GM12864 (cell line): ENCODE data around the gene C1orf210.

Source experiments
- DNase-seq: peaks from one replicate; pipeline ENCODE4 v3.0.0-alpha.2; 2011; ENCODE audit warnings: low read depth
- H3K4me3 ChIP-seq: 2 replicates; pipeline ENCODE4 v1.5.1; 2011; ENCODE audit warnings: mild to moderate bottlenecking, low read depth, low read length, control low read depth
- CTCF ChIP-seq: IDR thresholded peaks from 2 replicates; pipeline ENCODE4 v1.5.1; 2011; ENCODE audit warnings: low read depth, mild to moderate bottlenecking, moderate library complexity, low read length, control low read depth, inconsistent platforms; ENCODE audit errors: missing control alignments

Gene C1orf210

DNA sequence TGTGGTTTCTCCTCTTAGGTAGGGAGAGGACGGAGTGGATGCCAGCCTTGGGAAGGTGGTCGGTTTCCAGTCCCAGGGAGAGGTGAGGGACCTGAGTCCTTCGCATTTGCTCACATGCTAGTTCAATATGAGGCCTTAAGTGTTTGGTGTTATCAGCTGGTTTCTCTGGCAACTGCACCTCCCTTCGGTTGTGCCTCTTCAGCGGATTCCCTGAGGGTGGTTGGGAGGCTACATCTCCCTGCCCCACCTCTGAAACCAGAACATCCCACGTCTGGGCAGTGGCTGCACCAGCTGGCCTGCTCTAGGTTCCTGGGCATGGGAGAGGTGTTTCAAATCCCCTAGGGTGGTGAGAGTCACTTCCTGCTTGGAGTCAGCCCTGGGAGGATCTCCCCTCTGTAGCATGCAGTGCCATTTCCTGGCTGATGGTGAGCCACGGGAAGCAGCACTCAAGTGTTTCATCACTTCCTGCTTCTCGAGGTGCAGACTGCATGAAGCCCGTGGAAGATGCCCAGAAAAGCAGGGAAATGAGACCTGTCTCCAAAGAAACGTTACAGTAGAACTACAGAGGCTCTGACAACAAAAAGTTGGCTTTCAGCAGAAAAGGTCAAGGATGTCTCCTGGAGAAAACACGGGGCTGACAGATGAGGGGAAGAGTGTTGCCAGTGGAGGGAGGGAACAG, 11.1 kb downstream of the C1orf210 start:
- no peak overlapping the region for H3K4me3 ChIP-seq
- no peak for TF ChIP-seq CTCF
- no peak for DNase-seq

DNA sequence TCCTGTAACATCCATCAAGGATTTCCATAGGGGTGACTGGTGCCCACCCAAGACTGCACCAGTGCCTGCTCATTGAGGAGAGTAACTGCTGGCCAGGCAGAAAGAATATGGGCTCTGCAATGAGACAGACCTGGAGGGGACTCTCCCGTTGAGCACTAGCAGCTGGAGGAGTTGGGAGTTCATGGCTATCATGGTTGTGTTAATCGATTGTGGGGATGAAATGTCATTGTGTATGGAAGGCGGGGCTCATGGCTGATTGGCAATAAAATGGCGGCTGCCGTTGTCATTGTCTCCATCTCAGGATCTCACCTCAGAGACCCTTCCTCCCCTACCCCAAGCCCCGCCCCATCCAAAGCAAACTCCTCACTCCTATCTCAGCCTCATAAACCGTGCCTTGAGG, 11.7 kb downstream of the C1orf210 start:
- H3K4me3 ChIP-seq: no peak overlapping the region
- no peak for TF ChIP-seq CTCF
- DNase-seq: no peak

GRCh38 chr1:43272576-43273571, 12.5 kb downstream of the C1orf210 start:
- no peak for TF ChIP-seq CTCF
- DNase-seq: no peak
- no peak overlapping the region for H3K4me3 ChIP-seq

DNA sequence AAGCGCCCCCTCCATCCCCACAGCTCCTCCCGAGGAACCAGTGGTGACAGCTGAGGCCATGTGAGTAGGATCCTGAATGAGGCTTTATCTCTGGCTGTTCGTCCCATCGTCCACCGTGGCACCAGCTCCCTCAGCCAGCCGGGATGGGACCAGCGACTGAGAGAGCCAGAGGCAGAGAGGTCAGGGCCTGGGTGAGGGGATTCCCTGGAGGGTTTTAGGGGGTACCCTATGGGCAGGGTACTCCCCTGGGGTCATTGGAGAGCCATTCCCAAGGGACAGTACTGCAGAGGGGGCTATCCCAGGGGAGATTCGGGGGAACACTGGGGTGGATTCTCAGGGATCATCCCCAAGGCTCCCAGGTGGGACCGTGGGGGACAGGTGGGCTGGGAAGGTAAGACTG, 13.2 kb downstream of the C1orf210 start:
- H3K4me3 ChIP-seq: no peak overlapping the region
- no peak for TF ChIP-seq CTCF
- no peak for DNase-seq

DNA sequence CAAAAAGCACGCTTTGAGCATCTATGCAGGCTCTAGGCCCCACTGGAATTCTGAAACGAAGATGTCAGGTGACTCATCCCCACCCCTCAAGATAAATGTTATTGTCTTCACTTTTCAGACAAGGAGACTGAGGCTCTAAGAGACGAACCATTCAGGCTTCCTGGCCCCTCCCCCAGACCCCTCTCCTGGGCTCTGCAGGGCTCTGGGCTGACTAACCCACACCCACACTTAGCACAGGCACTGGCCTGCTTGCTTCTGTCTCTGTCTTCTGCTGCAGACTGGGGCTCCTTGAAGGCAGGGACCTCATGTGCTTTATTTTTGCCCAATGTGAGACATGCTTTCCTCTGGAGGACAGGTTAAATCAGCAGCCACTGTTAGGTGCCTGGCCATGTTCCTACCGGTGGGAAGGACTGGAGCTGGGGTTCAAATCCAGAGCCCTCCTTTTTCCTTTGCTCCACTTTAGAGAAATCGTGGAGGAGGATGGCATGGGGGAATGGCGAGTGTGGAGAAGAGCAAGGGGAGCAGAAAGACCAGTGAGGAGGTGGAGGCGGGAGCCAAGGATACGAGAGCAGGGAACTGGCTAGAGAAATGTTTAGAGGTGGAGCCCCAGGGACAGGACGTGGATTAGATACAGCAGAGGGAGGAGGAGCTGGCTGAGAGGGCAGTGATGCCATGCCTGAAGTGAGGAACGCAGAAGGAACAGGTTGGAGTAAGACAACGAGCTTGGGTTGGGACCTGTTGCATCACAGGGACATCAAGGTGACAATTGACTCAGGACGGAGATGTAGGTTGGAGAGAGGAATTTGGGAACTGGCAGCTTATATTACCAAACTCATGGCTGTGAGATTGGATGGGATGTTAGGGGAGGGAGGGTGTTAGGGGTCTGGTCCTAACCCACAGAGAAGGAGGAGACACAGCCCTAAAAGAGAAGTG, 13.9 kb downstream of the C1orf210 start:
- no peak overlapping the region for H3K4me3 ChIP-seq
- TF ChIP-seq CTCF: no peak
- DNase-seq: no peak

DNA sequence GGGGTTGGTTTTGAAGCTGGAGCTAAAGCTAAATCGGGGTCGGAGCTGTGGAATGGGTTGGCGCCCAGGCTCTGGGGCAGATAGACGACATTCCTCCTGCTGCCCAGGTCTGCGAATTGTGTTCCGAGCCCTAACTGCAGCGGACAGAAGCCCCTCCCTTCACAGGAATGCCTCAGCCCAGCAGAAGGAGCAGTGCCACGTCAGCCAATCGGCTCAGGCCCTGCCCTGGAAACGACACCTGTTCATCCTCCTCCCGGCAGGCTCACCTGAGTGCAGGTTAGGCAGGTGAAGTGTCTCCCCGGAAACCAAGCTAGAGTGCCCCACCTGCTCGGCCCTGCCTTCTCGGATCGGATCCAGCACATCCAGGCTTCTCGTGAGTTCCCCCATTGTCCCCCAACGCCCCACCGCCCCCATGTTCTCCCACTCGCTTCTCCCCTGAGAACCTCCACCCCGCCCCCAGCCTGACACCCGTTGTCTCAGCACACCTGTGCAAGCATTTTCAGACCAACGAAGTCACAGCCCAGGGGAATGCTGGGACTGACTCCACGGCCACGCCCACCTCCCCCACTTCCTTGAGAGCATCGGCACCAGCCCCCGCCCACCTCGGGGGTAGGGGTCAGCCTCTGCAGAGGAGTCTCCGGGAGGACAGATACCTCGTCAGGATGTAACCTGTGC, 14.8 kb downstream of the C1orf210 start:
- H3K4me3 ChIP-seq: no peak overlapping the region
- no peak for DNase-seq
- TF ChIP-seq CTCF: no peak
